B cell (primary cell): Measurements from ENCODE around the gene CFAP77. TPM values are rescaled to one million over a fixed set of nuclear protein-coding genes. Genes with fewer than 3 reads are reported as not detected.

Source experiments
- ATAC-seq: fragments of 200-7000 bp; cut with Tn5 transposase; one replicate; pipeline ENCODE4 v1.10.0; 2021; ENCODE audit warnings: low read depth, mild to moderate bottlenecking, moderate number of reproducible peaks, moderate library complexity
- CTCF ChIA-PET: fragments of 350-600 bp; sonication (Branson Sonifier 250); formaldehyde crosslinking; loops from one replicate; lab custom pipeline; 2021; ENCODE audit warnings: antibody characterized with exemption, inconsistent platforms; lab: Charles Lee
- POLR2A ChIA-PET: fragments of 350-600 bp; sonication (Branson Sonifier 250); formaldehyde crosslinking; loops from one replicate; lab custom pipeline; 2021; ENCODE audit warnings: antibody characterized with exemption; lab: Charles Lee
- DNase-seq: peaks from one replicate; pipeline ENCODE4 v3.0.0; 2013
- H2AFZ ChIP-seq: 2 replicates; pipeline ENCODE4 v1.6.1; 2012; ENCODE audit warnings: mild to moderate bottlenecking, low read depth, low read length; ENCODE audit not compliant: insufficient read depth, poor library complexity, severe bottlenecking
- H3K27ac ChIP-seq, 2 donors: 1 replicate in 1 of 2; 2 replicates in 1 of 2; pipeline ENCODE4 v1.5.1; 2012 to 2013; ENCODE audit warnings: low read length in 2 of 2, mild to moderate bottlenecking in 2 of 2, moderate library complexity in 1 of 2
- H3K27me3 ChIP-seq, 4 experiments: fragments of 200-600 bp in 1 of 4; sonication (generic) in 1 of 4; replicated peaks in 1 of 4; 1 replicate in 2 of 4; 2 replicates in 2 of 4; pipeline versions ENCODE4 v1.6.1 to v1.7.0; 2013 to 2016; ENCODE audit warnings: low read length in 3 of 4, mild to moderate bottlenecking in 2 of 4, mixed read lengths in 1 of 4, moderate library complexity in 1 of 4; ENCODE audit not compliant: insufficient read depth in 4 of 4, control insufficient read depth in 3 of 4; ENCODE audit errors: control extremely low read depth in 1 of 4
- H3K36me3 ChIP-seq, 2 experiments: replicated peaks in 1 of 2; 1 replicate in 1 of 2; 2 replicates in 1 of 2; pipeline versions ENCODE4 v1.6.1 to v1.7.1; 2013; ENCODE audit warnings: low read length in 1 of 2; ENCODE audit not compliant: insufficient read depth in 2 of 2, control insufficient read depth in 1 of 2; ENCODE audit errors: control extremely low read depth in 1 of 2, extremely low read depth in 1 of 2
- H3K4me1 ChIP-seq, 2 donors: fragments of 200-600 bp in 1 of 2; sonication (generic) in 1 of 2; 1 replicate in 1 of 2; 2 replicates in 1 of 2; pipeline versions ENCODE4 v1.5.1 to v1.6.1; 2013 to 2017; ENCODE audit warnings: low read length in 2 of 2; ENCODE audit not compliant: control insufficient read depth in 2 of 2, insufficient read depth in 2 of 2
- H3K4me2 ChIP-seq: replicated peaks from 2 replicates; pipeline ENCODE3; 2012; ENCODE audit warnings: mild to moderate bottlenecking, low read depth, low read length; ENCODE audit not compliant: poor library complexity, severe bottlenecking
- H3K4me3 ChIP-seq, 5 experiments: fragments of 200-600 bp in 1 of 5; sonication (generic) in 1 of 5; 1 replicate in 3 of 5; 2 replicates in 2 of 5; pipeline versions ENCODE4 v1.5.1 to v1.7.0; 2011 to 2016; ENCODE audit warnings: low read length in 4 of 5, mild to moderate bottlenecking in 4 of 5, low read depth in 2 of 5, control low read depth in 1 of 5, moderate library complexity in 1 of 5; ENCODE audit not compliant: insufficient read depth in 1 of 5; ENCODE audit errors: control extremely low read depth in 1 of 5, extremely low read depth in 1 of 5
- H3K79me2 ChIP-seq: fragments of 200-600 bp; sonication (generic); one replicate; pipeline ENCODE4 v1.6.0; 2016; ENCODE audit warnings: low read length; ENCODE audit not compliant: control insufficient read depth, insufficient read depth
- H3K9ac ChIP-seq: fragments of 200-600 bp; sonication (generic); 2 replicates; pipeline ENCODE4 v1.6.1; 2017; ENCODE audit warnings: mild to moderate bottlenecking, low read length, moderate library complexity
- H3K9me3 ChIP-seq, 3 donors: one replicate each; pipeline versions ENCODE4 v1.6.1 to v1.7.1; 2013; ENCODE audit warnings: low read length in 2 of 3; ENCODE audit not compliant: control insufficient read depth in 2 of 3, insufficient read depth in 1 of 3; ENCODE audit errors: control extremely low read depth in 1 of 3
- H4K20me1 ChIP-seq: 2 replicates; pipeline ENCODE4 v1.6.0; 2012; ENCODE audit warnings: mild to moderate bottlenecking, low read length; ENCODE audit not compliant: insufficient read depth, control insufficient read depth, poor library complexity, severe bottlenecking
- H3K27ac Mint-ChIP-seq: one replicate; pipeline ENCODE4 v1.8.0; 2021; ENCODE audit warnings: mixed read lengths
- H3K27me3 Mint-ChIP-seq: one replicate; pipeline ENCODE4 v1.8.0; 2021; ENCODE audit warnings: mixed read lengths
- H3K4me1 Mint-ChIP-seq: one replicate; pipeline ENCODE4 v1.8.0; 2021; ENCODE audit warnings: mixed read lengths
- H3K4me3 Mint-ChIP-seq: one replicate; pipeline ENCODE4 v1.8.0; 2021; ENCODE audit warnings: mixed read lengths
- H3K9me3 Mint-ChIP-seq: one replicate; pipeline ENCODE4 v1.8.0; 2022; ENCODE audit warnings: mixed read lengths; ENCODE audit not compliant: insufficient read depth
- CTCF ChIP-seq: fragments of 200-600 bp; IDR thresholded peaks from one replicate; pipeline ENCODE4 v1.8.0; 2022; ENCODE audit warnings: antibody characterized with exemption, mild to moderate bottlenecking
- EZH2 ChIP-seq: IDR thresholded peaks from 2 replicates; pipeline ENCODE4 v1.6.1; 2012; ENCODE audit warnings: borderline replicate concordance, low read depth, mild to moderate bottlenecking, moderate library complexity, low read length; ENCODE audit not compliant: insufficient read depth, poor library complexity, severe bottlenecking
- WGBS: methylation state at CpG from one replicate; pipeline ENCODE4 v1.1.5; 2013; ENCODE audit warnings: missing lambda C conversion rate; ENCODE audit not compliant: insufficient coverage; 5-methylcytosine and 5-hydroxymethylcytosine counted together
- intact Hi-C: fragments of 100-400 bp; cut with micrococcal nuclease; formaldehyde crosslinking; loops from one replicate; pipeline ENCODE4 v1.10.0; 2022
- polyA plus RNA-seq: library from polyadenylated mRNA; depleted of rRNA; stranded (reverse); fragments of >200 nt; gene quantifications from 2 replicates; pipeline ENCODE4 v1.2.3, GENCODE V29; 2012
- total RNA-seq, 2 donors: library from RNA; stranded (reverse); fragments of 120-200 nt in 1 of 2; gene quantifications; 1 replicate in 1 of 2; 2 replicates in 1 of 2; pipeline versions ENCODE4 v1.2.3 to v1.2.4, GENCODE V29; 2013 to 2022

The CFAP77 gene
- total and polyA plus RNA-seq, 2 donors (not counting 1 experiment from before 2014, with no cell fraction given): not detected

GRCh38 chr9:132548751-132549640, 139.0 kb downstream of the CFAP77 start:
- Histone ChIP-seq H3K36me3 (no peaks in the 10 kb centered on the region), H4K20me1 (no peaks in the 10 kb centered on the region), H3K27me3 (peaks cover 0 to 19% (median 0%) of the 10 kb centered on the region in 4 experiments), H3K79me2 (no peaks in the 10 kb centered on the region), H3K4me3 (no peak overlapping the region), H3K27ac (no peak overlapping the region), H3K4me1 (peaks cover 3 to 8% of the 10 kb centered on the region in 2 donors), H2AFZ (no peak overlapping the region), H3K9me3 (peaks cover 0 to 5% (median 0%) of the 10 kb centered on the region in 3 donors), H3K4me2 (no peak overlapping the region), H3K9ac (no peak overlapping the region)
- DNase-seq (no peak), ATAC-seq (no peak)
- POLR2A ChIA-PET: no interaction called here
- H3K9me3 Mint-ChIP-seq: no peaks in the 10 kb centered on the region
- TF ChIP-seq EZH2 (no peak), CTCF (no peak)
- H3K27ac Mint-ChIP-seq: no peak overlapping the region
- H3K4me3 Mint-ChIP-seq: no peak overlapping the region
- intact Hi-C loops: no loop called here
- H3K4me1 Mint-ChIP-seq: peaks cover 5% of the 10 kb centered on the region
- CTCF ChIA-PET: interaction anchor here (1.3 kb wide), 1 partner anchor 12 kb away, joined by 3 read pairs; no protein-coding TSS in a partner anchor
- peaks cover 16% of the 10 kb centered on the region for H3K27me3 Mint-ChIP-seq
- 74% methylated on average over 12 of the region's 17 CpGs for WGBS

- Histone ChIP-seq H3K4me3 (no peak overlapping the region), H2AFZ (no peak overlapping the region), H3K9me3 (peaks cover 0 to 5% (median 0%) of the 10 kb centered on the region in 3 donors), H3K79me2 (no peaks in the 10 kb centered on the region), H3K4me1 (peaks cover 0 to 1% of the 10 kb centered on the region in 2 donors), H3K27me3 (peaks cover 0 to 6% (median 0%) of the 10 kb centered on the region in 4 experiments), H3K4me2 (no peak overlapping the region), H3K27ac (no peak overlapping the region), H3K9ac (no peak overlapping the region), H4K20me1 (no peaks in the 10 kb centered on the region), H3K36me3 (no peaks in the 10 kb centered on the region)
- peaks cover 3% of the 10 kb centered on the region for H3K4me1 Mint-ChIP-seq
- 92% methylated on average over 9 of the region's 13 CpGs for WGBS
- DNase-seq (no peak), ATAC-seq (no peak)
- intact Hi-C loops: no loop called here
- no peaks in the 10 kb centered on the region for H3K9me3 Mint-ChIP-seq
- CTCF ChIA-PET: no interaction called here
- POLR2A ChIA-PET: no interaction called here
- peaks cover 13% of the 10 kb centered on the region for H3K27me3 Mint-ChIP-seq
- H3K27ac Mint-ChIP-seq: no peak overlapping the region
- TF ChIP-seq EZH2: no peak
- TF ChIP-seq CTCF: no peak
- no peak overlapping the region for H3K4me3 Mint-ChIP-seq
Measured at GRCh38 chr9:132551556-132551955, 141.5 kb downstream of the CFAP77 start.
